Osteocyte (in vitro differentiated cells): Measurements from ENCODE around the gene TRIM9. TPM values are rescaled to one million over a fixed set of nuclear protein-coding genes. Genes with fewer than 3 reads are reported as not detected.

ENCODE experiments used
- DNase-seq: peaks from one replicate; pipeline ENCODE4 v3.0.0; 2021; ENCODE audit warnings: mixed read lengths; ENCODE audit not compliant: unreplicated experiment; ENCODE audit errors: extremely low spot score
- H3K27ac Mint-ChIP-seq: one replicate; pipeline ENCODE4 v1.8.0; 2021; ENCODE audit warnings: mild to moderate bottlenecking, mixed read lengths; ENCODE audit not compliant: unreplicated experiment
- H3K27me3 Mint-ChIP-seq: one replicate; pipeline ENCODE4 v1.8.0; 2021; ENCODE audit warnings: mixed read lengths; ENCODE audit not compliant: unreplicated experiment
- H3K36me3 Mint-ChIP-seq: one replicate; pipeline ENCODE4 v1.8.0; 2021; ENCODE audit warnings: mixed read lengths; ENCODE audit not compliant: unreplicated experiment
- H3K4me1 Mint-ChIP-seq: one replicate; pipeline ENCODE4 v1.8.0; 2021; ENCODE audit warnings: mixed read lengths; ENCODE audit not compliant: unreplicated experiment
- H3K4me3 Mint-ChIP-seq: one replicate; pipeline ENCODE4 v1.8.0; 2021; ENCODE audit warnings: mild to moderate bottlenecking, moderate library complexity, mixed read lengths; ENCODE audit not compliant: unreplicated experiment
- H3K9me3 Mint-ChIP-seq: one replicate; pipeline ENCODE4 v1.8.0; 2021; ENCODE audit warnings: mixed read lengths; ENCODE audit not compliant: unreplicated experiment
- CTCF ChIP-seq: fragments of 200-600 bp; sonication (generic); IDR thresholded peaks from 2 replicates; pipeline ENCODE4 v1.5.0; 2021; ENCODE audit warnings: antibody characterized with exemption, mild to moderate bottlenecking, moderate library complexity
- total RNA-seq: library from RNA; stranded (reverse); gene quantifications from 2 replicates; pipeline ENCODE4 v1.2.1, GENCODE V29; 2021

TRIM9 gene
- total RNA-seq, 1 donor from 2014 or later = 4.8 TPM

GRCh38 chr14:51107801-51108200 lies 12.9 kb upstream of the TRIM9 start:
- Mint-ChIP-seq H3K27ac (no peak overlapping the region), H3K4me3 (no peak overlapping the region), H3K9me3 (no peaks in the 10 kb centered on the region), H3K36me3 (no peaks in the 10 kb centered on the region), H3K27me3 (peaks cover 20% of the 10 kb centered on the region), H3K4me1 (no peaks in the 10 kb centered on the region)
- no peak for DNase-seq
- no peak for TF ChIP-seq CTCF

GRCh38 chr14:51104467-51104866 lies 9.6 kb upstream of the TRIM9 start:
- H3K4me3 Mint-ChIP-seq = no peak overlapping the region
- no peaks in the 10 kb centered on the region for H3K4me1 Mint-ChIP-seq
- no peak overlapping the region for H3K27ac Mint-ChIP-seq
- no peak for DNase-seq
- H3K9me3 Mint-ChIP-seq = no peaks in the 10 kb centered on the region
- no peak for TF ChIP-seq CTCF
- H3K27me3 Mint-ChIP-seq = peaks cover 38% of the 10 kb centered on the region
- peaks cover 2% of the 10 kb centered on the region for H3K36me3 Mint-ChIP-seq

GRCh38 chr14:51097287-51097686 lies 2.4 kb upstream of the TRIM9 start:
- H3K4me3 Mint-ChIP-seq = no peak overlapping the region
- no peak overlapping the region for H3K27ac Mint-ChIP-seq
- peaks cover 37% of the 10 kb centered on the region for H3K27me3 Mint-ChIP-seq
- no peak for DNase-seq
- TF ChIP-seq CTCF = no peak
- H3K36me3 Mint-ChIP-seq = peaks cover 2% of the 10 kb centered on the region
- H3K4me1 Mint-ChIP-seq = peaks cover 25% of the 10 kb centered on the region
- H3K9me3 Mint-ChIP-seq = no peaks in the 10 kb centered on the region

- H3K27me3 Mint-ChIP-seq = peaks cover 37% of the 10 kb centered on the region
- no peak overlapping the region for H3K27ac Mint-ChIP-seq
- no peak for TF ChIP-seq CTCF
- H3K9me3 Mint-ChIP-seq = no peaks in the 10 kb centered on the region
- no peak for DNase-seq
- H3K4me3 Mint-ChIP-seq = no peak overlapping the region
- H3K36me3 Mint-ChIP-seq = peaks cover 2% of the 10 kb centered on the region
- peaks cover 26% of the 10 kb centered on the region for H3K4me1 Mint-ChIP-seq
These were observed 2.0 kb upstream of the TRIM9 start for GRCh38 chr14:51096870-51097269.

- Mint-ChIP-seq H3K27me3 (peaks cover 30% of the 10 kb centered on the region), H3K27ac (peak overlapping the region; percentile 90), H3K9me3 (no peaks in the 10 kb centered on the region), H3K36me3 (peaks cover 2% of the 10 kb centered on the region), H3K4me3 (peak overlapping the region; percentile 87), H3K4me1 (peaks cover 32% of the 10 kb centered on the region)
- no peak for DNase-seq
- no peak for TF ChIP-seq CTCF
These were observed 1.2 kb upstream of the TRIM9 start for GRCh38 chr14:51095854-51096823.
